Renal cortical epithelial cell (primary cell): ENCODE results near the gene RNF44. TPM values are rescaled to one million over a fixed set of nuclear protein-coding genes. Genes with fewer than 3 reads are reported as not detected.

ENCODE experiments used
- DNase-seq: peaks from one replicate; pipeline ENCODE4 v3.0.0-alpha.2; 2011; ENCODE audit warnings: low read depth
- total RNA-seq: library from RNA; depleted of rRNA; stranded (reverse); fragments of >200 nt; gene quantifications from 2 replicates; pipeline ENCODE4 v1.2.3, GENCODE V29; 2014

RNF44 gene
- total RNA-seq: 2.3 and 13.6 TPM in 2 replicates

DNA sequence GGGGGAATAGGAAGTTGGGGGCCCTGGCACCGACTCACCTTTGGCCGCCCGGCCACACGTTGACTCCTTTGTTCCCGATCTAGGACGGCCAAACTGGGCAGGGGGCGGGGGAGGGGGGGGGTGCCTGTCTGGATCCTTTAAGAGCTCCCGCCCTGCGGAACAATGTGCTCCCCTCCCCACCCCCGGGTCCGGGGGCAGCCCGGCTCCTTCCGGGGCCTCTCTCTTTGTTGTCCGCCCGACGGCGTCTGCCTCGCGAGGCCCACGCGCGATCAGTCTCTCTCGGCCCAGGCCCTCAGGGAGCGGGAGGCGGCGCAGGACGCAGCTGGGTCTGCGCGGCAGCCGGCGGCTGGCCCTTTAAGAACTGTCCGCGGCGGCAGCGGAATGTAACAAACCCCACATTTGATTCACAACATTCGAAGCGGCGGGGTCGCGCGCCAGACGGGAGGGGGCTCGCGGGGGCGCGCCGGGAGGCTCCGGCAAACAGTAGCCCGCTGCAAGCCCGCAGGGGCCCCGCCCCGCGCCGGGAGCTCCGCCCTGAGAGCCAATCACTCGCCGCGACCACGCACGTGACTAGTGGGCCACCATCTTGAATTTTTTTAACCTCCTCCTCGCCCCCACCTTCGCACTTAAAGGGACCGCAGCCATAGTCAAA lies at the start of gene RNF44:
Gene RNF44 (minus strand): TSS at position 501 of the 652 bp plus-strand sequence. CDS start 4,930 bp downstream, outside the sequence.
- DNase-seq: peak; percentile 89

DNA sequence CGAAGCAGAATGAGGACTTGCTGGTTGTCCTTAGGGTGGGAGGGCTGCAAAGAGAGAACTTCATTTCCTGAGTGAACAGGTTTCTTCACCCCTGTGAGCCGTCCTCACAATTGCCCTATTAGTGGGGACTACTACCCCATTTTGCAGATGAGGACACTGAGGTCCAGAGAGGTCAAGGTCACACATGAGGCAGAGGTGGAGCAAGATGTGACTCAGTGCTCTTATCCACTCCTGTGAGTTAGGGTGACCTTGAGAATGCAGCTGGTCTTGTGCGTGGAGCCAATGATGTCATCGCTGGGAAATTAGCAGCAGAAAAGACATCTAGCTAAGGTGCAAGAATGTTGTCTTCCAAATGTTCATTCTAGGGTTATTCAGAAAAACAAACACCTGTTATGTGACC lies 45.9 kb upstream of the RNF44 start:
- DNase-seq: no peak

- no peak for DNase-seq
These were observed 44.2 kb upstream of the RNF44 start for GRCh38 chr5:176581361-176581760.

GRCh38 chr5:176579323-176579722 lies 42.1 kb upstream of the RNF44 start:
- no peak for DNase-seq

DNA sequence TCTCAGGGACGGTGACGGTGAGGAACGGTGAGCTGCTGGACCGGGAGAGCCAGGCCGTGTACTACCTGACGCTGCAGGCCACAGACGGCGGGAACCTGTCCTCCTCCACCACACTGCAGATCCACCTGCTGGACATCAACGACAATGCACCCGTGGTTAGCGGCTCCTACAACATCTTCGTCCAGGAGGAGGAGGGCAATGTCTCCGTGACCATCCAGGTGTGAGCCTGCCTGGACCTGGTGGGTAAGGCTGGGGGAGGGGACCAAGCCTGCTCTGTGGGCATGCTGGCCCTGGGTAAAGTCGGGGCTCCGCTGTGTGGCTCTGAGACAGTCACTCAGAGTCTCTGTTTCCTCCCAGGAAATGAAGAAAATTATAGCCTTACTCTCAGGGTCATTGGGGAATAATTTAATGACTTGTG lies 41.2 kb upstream of the RNF44 start:
- DNase-seq: peak; percentile 49

- no peak for DNase-seq
These were observed 40.3 kb upstream of the RNF44 start for GRCh38 chr5:176577312-176578176.

DNA sequence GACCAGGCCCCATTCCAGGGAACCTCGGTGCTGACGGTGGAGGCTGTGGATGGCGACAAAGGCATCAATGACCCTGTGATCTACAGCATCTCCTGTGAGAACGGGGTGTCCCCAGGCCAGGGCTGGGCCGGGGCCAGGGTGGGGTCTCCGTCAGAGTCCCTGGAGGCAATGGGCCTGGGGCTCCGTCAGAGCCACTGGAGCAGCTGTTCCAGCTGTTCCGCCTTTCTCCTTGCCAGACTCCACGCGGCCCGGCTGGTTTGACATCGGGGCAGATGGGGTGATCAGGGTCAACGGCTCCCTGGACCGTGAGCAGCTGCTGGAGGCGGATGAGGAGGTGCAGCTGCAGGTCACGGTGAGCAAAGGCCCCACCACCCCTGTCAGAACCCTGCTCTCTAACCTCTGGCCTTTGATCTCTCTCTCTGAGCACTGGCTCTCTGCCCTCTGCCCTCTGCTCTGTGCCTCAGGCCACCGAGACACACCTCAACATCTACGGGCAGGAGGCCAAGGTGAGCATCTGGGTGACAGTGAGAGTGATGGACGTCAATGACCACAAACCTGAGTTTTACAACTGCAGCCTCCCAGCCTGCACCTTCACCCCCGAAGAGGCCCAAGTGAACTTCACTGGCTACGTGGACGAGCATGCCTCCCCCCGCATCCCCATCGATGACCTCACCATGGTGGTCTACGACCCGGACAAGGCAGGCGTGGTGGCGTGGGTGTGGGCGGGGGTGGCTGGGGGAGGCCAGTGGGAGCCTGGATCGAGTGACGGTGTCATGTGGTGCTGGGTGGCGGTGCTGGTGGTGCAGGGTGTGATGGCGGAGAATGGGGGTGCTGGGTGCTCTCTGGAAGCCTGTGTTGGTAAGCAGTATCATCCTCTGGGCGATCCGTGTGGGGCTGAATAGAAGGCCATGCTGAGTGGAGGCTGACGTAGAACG lies 38.6 kb upstream of the RNF44 start:
- DNase-seq: no peak

GRCh38 chr5:176575066-176575465 lies 37.9 kb upstream of the RNF44 start:
- DNase-seq: no peak

DNA sequence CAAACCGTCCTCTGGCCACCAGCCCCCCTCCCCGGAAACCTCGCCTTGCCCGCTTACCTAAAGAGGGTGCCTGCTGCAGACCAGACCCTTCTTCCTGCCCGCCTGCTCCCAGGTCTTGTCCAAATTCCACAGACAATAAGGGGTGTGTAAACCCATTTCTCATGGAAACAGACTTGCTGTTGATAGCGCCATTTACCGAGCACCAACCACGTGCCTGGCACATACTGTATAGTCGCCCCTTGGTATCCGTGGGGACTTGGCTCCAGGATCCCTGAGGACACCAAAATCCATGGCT lies 37.0 kb upstream of the RNF44 start:
- DNase-seq: no peak

DNA sequence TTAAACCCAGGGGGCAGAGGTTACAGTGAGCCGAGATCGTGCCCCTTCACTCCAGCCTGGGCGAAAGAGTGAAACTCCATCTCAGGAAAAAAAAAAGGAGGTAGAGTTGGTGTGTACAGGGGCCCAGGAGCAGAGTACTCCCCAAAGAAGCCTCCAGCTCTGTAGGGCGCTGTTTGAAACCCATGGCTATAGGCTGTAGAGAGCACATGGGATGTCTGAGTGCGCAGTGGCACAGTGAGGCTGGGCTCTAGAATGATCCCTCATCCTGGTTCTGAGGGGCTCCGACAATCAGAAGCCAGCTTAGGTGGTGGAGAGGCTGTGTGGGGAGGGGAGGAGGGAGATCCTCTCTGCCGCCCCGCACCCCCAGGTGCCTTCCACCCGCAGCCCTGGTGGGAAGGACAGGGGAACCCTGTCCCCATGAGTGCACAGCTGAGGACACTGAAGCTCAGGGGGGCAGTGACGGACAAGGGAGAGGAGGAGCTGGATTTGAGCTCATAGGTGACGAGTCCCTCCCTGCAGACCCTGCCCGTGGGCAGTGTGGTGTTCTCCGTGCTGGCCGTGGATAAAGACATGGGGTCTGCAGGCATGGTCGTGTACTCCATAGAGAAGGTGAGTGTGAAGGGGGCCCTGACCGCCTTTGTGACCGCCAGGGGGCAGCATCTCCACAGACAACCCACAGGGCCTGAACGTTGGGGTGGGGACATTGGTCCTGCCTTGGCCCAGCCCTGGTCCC lies 36.5 kb upstream of the RNF44 start:
- DNase-seq: peak; percentile 10

GRCh38 chr5:176570044-176570443 lies 32.8 kb upstream of the RNF44 start:
- DNase-seq: no peak

GRCh38 chr5:176568657-176569056 lies 31.5 kb upstream of the RNF44 start:
- DNase-seq: no peak

GRCh38 chr5:176565760-176566288 lies 28.6 kb upstream of the RNF44 start:
- DNase-seq: no peak

DNA sequence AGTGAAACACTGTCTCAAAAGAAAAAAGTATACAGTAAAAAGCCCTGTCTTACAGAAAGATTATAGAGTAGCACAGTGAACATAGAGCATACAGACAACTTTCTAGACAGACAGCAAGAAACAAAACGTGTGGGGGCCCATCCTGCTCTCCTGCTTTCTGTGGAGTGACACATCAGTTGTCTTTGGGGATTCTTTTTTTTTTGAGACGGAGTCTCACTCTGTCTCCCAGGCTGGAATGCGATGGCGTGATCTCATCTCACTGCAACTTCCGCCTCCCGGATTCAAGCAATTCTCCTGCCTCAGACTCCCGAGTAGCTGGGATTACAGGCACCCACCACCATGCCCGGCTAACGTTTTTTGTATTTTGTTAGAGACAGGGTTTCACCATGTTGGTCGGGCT lies 26.8 kb upstream of the RNF44 start:
- DNase-seq: no peak

DNA sequence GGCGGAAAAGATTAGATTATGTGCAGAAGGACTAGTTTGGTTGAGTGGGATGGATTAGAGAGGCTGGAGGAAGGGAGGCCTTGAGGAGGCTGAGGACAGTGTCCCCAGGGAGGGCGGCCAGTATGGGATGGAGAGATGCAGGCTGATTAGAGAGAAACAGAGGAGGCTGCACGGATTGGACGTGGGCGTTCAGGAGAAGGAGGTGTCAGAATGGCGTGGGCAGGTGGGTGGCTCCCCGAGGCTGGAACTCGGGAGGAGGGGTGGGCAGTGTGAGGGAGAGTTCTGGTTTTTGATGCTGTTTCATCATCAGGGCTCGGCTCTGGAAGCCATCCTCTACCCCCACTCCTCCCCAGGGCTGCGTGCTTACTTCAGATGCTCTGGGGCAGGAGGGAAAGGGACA lies 25.0 kb upstream of the RNF44 start:
- no peak for DNase-seq

GRCh38 chr5:176561259-176561658 lies 24.1 kb upstream of the RNF44 start:
- no peak for DNase-seq

DNA sequence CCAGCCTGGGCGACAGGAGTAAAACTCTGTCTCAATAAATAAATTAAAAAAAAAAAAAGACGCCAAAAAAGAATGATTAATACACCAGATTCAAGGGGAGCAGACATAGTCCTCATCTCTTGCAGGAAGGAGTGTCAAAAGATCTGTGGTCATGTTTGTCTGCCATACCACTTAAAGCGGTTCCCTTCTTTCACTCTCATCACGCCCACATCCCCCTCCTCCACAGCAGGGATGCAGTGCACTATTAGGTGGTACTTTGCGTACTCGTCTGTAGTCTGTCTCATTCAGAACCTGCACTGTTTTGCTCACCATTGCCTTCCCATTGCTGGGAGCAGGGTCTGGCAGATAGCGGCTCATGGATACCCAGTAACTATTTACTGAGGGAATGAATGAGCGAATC lies 23.2 kb upstream of the RNF44 start:
- no peak for DNase-seq

GRCh38 chr5:176559683-176560082 lies 22.5 kb upstream of the RNF44 start:
- DNase-seq: no peak

GRCh38 chr5:176557846-176558245 lies 20.6 kb upstream of the RNF44 start:
- no peak for DNase-seq

DNA sequence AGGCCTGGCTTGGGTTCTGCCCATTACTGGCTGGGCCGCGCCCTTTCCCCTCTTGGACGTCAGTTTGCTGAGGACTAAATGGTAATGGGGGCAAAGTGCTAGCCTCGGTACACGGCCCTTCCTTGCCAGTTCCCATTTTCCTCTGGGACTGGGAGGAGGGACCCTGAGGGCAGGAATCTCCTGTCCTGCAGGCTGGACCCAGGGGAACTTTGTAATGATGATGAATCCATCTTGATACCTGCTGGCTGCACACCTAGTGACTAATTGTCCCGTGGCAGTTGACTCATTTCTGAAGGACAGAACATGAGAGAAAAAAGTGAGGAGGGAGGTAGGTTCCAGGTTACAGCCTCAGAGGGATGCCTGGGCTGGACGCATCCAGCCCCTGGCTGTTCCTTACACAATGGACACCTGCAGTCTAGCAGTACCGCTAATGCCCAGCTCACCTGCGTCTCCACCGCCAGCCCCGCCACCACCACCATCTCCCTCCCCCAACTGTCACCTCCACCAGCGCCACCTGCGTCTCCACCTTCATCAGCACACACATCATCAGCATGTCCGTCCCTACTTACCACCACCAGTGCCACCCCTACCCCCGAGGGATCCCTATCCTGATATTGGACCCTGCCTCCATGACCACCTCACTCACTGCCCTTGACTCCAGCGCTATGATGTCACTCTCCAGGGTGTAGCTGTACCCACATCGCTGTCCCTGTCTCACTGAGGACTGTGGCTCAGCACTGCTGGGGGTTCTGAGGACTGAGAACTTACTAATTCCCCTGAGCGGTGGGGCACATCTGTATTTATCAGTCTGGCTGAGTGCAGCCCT lies 16.3 kb upstream of the RNF44 start:
- DNase-seq: peak; percentile 71
